Neural crest cell (in vitro differentiated cells): ENCODE measurements around the gene ASAP3. TPM values are rescaled to one million over a fixed set of nuclear protein-coding genes. Genes with fewer than 3 reads are reported as not detected.

ENCODE experiments used
- DNase-seq: peaks from one replicate; pipeline ENCODE4 v3.0.0; 2021; ENCODE audit warnings: low read depth, mixed read lengths, low spot score
- H3K27ac Mint-ChIP-seq: one replicate; pipeline ENCODE4 v1.8.0; 2021; ENCODE audit warnings: mild to moderate bottlenecking, mixed read lengths; ENCODE audit not compliant: unreplicated experiment
- H3K27me3 Mint-ChIP-seq: 2 replicates; pipeline ENCODE4 v1.8.0; 2021; ENCODE audit warnings: low read depth, mild to moderate bottlenecking, mixed read lengths
- H3K36me3 Mint-ChIP-seq: 2 replicates; pipeline ENCODE4 v1.8.0; 2021; ENCODE audit warnings: low read depth, mild to moderate bottlenecking, mixed read lengths
- H3K4me1 Mint-ChIP-seq: 2 replicates; pipeline ENCODE4 v1.8.0; 2021; ENCODE audit warnings: mixed read lengths
- H3K4me3 Mint-ChIP-seq: one replicate; pipeline ENCODE4 v1.8.0; 2021; ENCODE audit warnings: mild to moderate bottlenecking, mixed read lengths
- H3K9me3 Mint-ChIP-seq: 2 replicates; pipeline ENCODE4 v1.8.0; 2021; ENCODE audit warnings: mixed read lengths
- total RNA-seq: library from RNA; stranded (reverse); gene quantifications from 2 replicates; pipeline ENCODE4 v1.2.1, GENCODE V29; 2021
- TF ChIP-seq, protein P1 (sequence below): fragments of 200-600 bp; sonication (generic); conservative IDR thresholded peaks from 2 replicates; pipeline ENCODE4 v1.5.0; 2021; ENCODE audit warnings: antibody characterized with exemption, mild to moderate bottlenecking

Gene ASAP3
- total RNA-seq, 1 donor from 2014 or later = 45.8 TPM

DNA sequence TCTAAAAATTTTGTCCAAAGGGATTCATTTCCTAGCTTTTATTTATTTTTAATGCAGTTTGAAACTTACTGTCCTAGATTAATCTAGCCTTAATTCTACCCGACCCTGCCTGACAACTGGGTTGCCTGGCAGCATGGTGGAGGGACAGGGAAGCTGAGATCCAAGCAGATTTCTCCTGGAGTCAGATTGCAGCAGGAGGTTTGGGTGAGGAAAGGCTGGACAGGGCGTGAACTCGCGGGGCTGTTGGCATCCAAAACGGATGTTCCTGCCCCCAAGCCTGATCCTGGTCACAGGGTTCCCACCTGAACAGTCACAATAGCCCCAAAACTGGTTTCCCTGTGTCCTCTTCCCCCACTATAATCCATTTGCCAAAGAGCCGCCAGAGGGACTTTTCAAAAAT is 82.7 kb downstream of the ASAP3 start:
- DNase-seq = no peak
- no peaks in the 10 kb centered on the region for H3K27me3 Mint-ChIP-seq
- peaks cover 14% of the 10 kb centered on the region for H3K4me1 Mint-ChIP-seq
- H3K27ac Mint-ChIP-seq = no peak overlapping the region
- TF ChIP-seq, protein P1, sequence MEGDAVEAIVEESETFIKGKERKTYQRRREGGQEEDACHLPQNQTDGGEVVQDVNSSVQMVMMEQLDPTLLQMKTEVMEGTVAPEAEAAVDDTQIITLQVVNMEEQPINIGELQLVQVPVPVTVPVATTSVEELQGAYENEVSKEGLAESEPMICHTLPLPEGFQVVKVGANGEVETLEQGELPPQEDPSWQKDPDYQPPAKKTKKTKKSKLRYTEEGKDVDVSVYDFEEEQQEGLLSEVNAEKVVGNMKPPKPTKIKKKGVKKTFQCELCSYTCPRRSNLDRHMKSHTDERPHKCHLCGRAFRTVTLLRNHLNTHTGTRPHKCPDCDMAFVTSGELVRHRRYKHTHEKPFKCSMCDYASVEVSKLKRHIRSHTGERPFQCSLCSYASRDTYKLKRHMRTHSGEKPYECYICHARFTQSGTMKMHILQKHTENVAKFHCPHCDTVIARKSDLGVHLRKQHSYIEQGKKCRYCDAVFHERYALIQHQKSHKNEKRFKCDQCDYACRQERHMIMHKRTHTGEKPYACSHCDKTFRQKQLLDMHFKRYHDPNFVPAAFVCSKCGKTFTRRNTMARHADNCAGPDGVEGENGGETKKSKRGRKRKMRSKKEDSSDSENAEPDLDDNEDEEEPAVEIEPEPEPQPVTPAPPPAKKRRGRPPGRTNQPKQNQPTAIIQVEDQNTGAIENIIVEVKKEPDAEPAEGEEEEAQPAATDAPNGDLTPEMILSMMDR = no peak
- H3K4me3 Mint-ChIP-seq = no peak overlapping the region
- H3K9me3 Mint-ChIP-seq = no peaks in the 10 kb centered on the region
- no peaks in the 10 kb centered on the region for H3K36me3 Mint-ChIP-seq

DNA sequence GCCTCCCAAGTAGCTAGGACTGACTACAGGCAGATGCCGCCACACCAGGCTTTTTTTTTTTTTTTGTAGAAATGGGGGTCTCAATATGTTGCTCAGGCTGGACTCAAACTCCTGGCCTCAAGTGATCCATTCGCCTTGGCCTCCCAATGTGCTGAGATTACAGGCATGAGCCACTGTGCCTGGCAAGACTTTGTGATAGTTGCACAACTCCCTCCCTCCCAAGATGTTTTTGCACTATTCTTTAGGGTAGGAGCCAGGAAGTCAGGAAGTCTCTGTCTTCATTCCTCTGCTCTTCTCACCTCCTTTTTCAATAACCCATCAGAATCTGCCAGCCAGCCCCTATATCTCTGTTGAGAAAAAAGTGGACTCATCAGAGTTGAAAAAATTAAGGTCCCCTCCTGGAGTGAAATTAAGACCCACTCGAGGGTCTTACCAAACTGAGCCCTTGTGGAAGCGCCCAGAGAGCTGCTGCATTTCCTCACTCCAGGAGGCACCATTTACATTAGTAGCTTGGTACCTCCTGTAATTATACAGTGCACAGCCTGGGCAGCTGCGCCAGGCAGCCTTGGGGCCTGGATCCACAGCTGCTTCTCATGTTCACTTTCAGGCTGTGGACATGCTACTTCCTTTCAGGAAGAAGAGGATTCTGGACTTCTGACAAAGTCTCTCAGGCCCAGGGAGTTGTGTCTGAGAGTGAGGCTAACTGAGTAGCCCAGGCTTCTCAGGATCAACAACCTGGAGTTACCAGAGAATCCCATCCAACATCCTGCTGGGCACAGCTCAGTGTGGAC is 83.5 kb downstream of the ASAP3 start:
- H3K9me3 Mint-ChIP-seq = no peaks in the 10 kb centered on the region
- H3K27ac Mint-ChIP-seq = no peak overlapping the region
- no peak overlapping the region for H3K4me3 Mint-ChIP-seq
- no peaks in the 10 kb centered on the region for H3K36me3 Mint-ChIP-seq
- TF ChIP-seq, protein P1 = no peak
- H3K27me3 Mint-ChIP-seq = no peaks in the 10 kb centered on the region
- H3K4me1 Mint-ChIP-seq = peaks cover 20% of the 10 kb centered on the region
- no peak for DNase-seq

DNA sequence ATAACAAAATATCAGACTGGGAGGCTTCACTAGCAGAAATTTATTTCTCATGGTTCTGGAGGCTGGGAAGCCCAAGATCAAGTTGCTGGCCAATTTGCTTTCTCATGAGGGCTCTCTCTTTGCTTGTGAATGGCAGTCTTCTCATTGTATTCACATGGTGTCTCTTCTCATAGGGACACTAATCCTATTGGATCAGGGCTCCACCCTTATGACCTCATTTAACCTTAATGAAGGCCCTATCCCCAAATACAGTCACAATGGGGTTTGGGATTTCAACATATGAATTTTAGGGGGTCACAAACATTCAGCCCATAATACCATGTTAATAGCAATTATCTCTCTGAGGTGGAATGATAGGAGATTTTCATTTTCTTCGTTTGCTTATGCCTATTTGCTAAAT is 84.8 kb downstream of the ASAP3 start:
- H3K9me3 Mint-ChIP-seq = no peaks in the 10 kb centered on the region
- H3K4me1 Mint-ChIP-seq = peaks cover 30% of the 10 kb centered on the region
- H3K36me3 Mint-ChIP-seq = no peaks in the 10 kb centered on the region
- no peak overlapping the region for H3K4me3 Mint-ChIP-seq
- no peaks in the 10 kb centered on the region for H3K27me3 Mint-ChIP-seq
- no peak overlapping the region for H3K27ac Mint-ChIP-seq
- no peak for DNase-seq
- TF ChIP-seq, protein P1 = no peak

DNA sequence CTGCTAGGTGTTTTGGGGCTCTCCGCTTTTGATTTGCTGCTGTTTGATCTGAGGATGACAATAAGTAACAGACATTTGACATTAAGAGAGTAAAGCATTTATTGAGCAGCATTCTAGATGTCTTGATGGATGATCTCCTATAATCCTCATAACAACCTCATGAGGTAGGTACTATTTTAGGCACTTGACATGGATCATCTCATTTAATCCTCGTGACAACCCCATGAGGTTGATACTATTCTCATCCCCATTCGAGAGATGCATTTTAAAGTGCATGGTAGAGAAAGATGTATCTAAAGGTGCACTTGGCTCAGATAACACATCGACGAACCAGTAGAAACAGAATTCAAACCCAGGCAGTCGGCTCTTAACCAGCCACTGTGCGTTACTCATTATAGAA is 86.1 kb downstream of the ASAP3 start:
- Mint-ChIP-seq H3K9me3 (no peaks in the 10 kb centered on the region), H3K27ac (no peak overlapping the region), H3K36me3 (no peaks in the 10 kb centered on the region), H3K4me3 (no peak overlapping the region), H3K27me3 (no peaks in the 10 kb centered on the region), H3K4me1 (peaks cover 23% of the 10 kb centered on the region)
- TF ChIP-seq, protein P1 = no peak
- DNase-seq = no peak

DNA sequence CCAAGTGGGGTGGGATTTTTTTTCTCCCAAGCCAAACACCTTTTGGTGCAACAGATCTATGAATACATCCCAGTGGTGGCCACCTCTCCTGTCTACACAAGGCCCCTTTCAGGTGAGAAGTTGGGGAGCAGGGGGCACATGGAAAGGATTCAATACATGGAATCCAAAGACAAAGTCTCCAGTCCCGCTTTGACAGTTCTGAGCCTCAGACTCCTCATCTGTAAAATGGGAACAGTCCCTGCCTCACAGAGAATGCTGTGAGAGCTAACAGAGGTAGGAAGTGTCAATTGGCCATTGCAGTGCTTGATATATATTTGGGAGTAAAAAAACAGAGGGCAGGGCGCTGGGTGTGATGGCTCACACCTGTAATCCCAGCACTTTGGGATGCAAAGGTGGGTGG is 87.6 kb downstream of the ASAP3 start:
- peaks cover 23% of the 10 kb centered on the region for H3K4me1 Mint-ChIP-seq
- H3K4me3 Mint-ChIP-seq = no peak overlapping the region
- no peaks in the 10 kb centered on the region for H3K9me3 Mint-ChIP-seq
- DNase-seq = no peak
- no peaks in the 10 kb centered on the region for H3K27me3 Mint-ChIP-seq
- H3K27ac Mint-ChIP-seq = no peak overlapping the region
- H3K36me3 Mint-ChIP-seq = no peaks in the 10 kb centered on the region
- TF ChIP-seq, protein P1 = no peak
